Heart right ventricle (tissue), 16 donors: ENCODE results near the gene AURKA. TPM values are rescaled to one million over a fixed set of nuclear protein-coding genes. Genes with fewer than 3 reads are reported as not detected.
"Not testable (repeated sequence)": the region's sequence is repeated elsewhere in the genome, so short reads cannot be mapped to it uniquely, and the experiment has no call there.

Experiments used
- ATAC-seq, 8 donors: fragments of 200-7000 bp; cut with Tn5 transposase; one replicate each; pipeline ENCODE4 v1.9.1; 2020; ENCODE audit warnings: mild to moderate bottlenecking in 8 of 8, moderate library complexity in 8 of 8, moderate number of reproducible peaks in 1 of 8
- DNase-seq, 2 donors: peaks; one replicate each; pipeline ENCODE4 v3.0.0-alpha.2; 2020
- H3K27ac ChIP-seq, 10 donors: fragments of 200-600 bp; sonication (generic) in 2 of 10; one replicate each; pipeline versions ENCODE4 v1.5.0 to v1.8.0; 2020 to 2022; ENCODE audit warnings: mild to moderate bottlenecking in 3 of 10
- H3K27me3 ChIP-seq, 7 donors: fragments of 200-600 bp; one replicate each; pipeline ENCODE4 v1.8.0; 2021 to 2022; ENCODE audit warnings: mild to moderate bottlenecking in 2 of 7
- H3K36me3 ChIP-seq, 9 donors: fragments of 200-600 bp; sonication (generic) in 1 of 9; one replicate each; pipeline versions ENCODE4 v1.5.0 to v1.8.0; 2020 to 2022; ENCODE audit warnings: mild to moderate bottlenecking in 2 of 9
- H3K4me1 ChIP-seq, 9 donors: fragments of 200-600 bp; sonication (generic) in 1 of 9; one replicate each; pipeline versions ENCODE4 v1.5.0 to v1.8.0; 2020 to 2022; ENCODE audit warnings: mild to moderate bottlenecking in 4 of 9
- H3K4me3 ChIP-seq, 10 donors: fragments of 200-600 bp; sonication (generic) in 2 of 10; one replicate each; pipeline versions ENCODE4 v1.5.0 to v1.8.0; 2020 to 2022; ENCODE audit warnings: mild to moderate bottlenecking in 7 of 10, moderate library complexity in 2 of 10
- H3K9me3 ChIP-seq, 11 donors: fragments of 200-600 bp in 10 of 11; sonication (generic) in 2 of 11; one replicate each; pipeline versions ENCODE4 v1.5.0 to v1.8.0; 2013 to 2022; ENCODE audit warnings: mild to moderate bottlenecking in 2 of 11, control low read depth in 1 of 11, moderate library complexity in 1 of 11
- CTCF ChIP-seq, 9 donors: fragments of 200-600 bp; sonication (generic) in 2 of 9; IDR thresholded peaks; one replicate each; pipeline versions ENCODE4 v1.5.0 to v1.8.0; 2021 to 2022; ENCODE audit warnings: antibody characterized with exemption in 9 of 9, mild to moderate bottlenecking in 5 of 9, moderate library complexity in 1 of 9
- WGBS, 2 donors: extraction: QIAGEN DNeasy Blood & Tissue Kit; methylation state at CpG; one replicate each; pipeline ENCODE4 v1.1.7; 2013; ENCODE audit warnings: inconsistent platforms in 1 of 2; 5-methylcytosine and 5-hydroxymethylcytosine counted together
- intact Hi-C, 10 donors: fragments of 100-400 bp; cut with DNase I; formaldehyde crosslinking; loops; one replicate each; pipeline versions ENCODE4 v1.11.1 to v1.14.2; 2022
- polyA plus RNA-seq, 2 donors: library from polyadenylated mRNA; stranded (reverse); fragments of 200-250 nt; gene quantifications; one replicate each; pipeline ENCODE4 v1.2.3, GENCODE V29; 2013
- total RNA-seq, 10 donors: library from RNA; stranded (reverse); fragmentation: NEBNext Ultra II Directional in 3 of 10; extraction: Animal tissue kit (Norgen Biotek cat#: 25700) in 3 of 10; gene quantifications; one replicate each; pipeline versions ENCODE4 v1.2.1 to v1.2.4, GENCODE V29; 2021 to 2023
- donor health status: Arrhythmogenic right ventricular cardiomyopathy.
- donor health status: ischemic (EF 13 %, LVEDD 7.1; RV severe dilation, severe dysfunction).
- donor health status: healthy with polysubstance abuse.
- donor health status: DM: no; HTN: yes; CAD: no.
- donor health status: DM: no; HTN: no; CAD: no.
- donor health status: ischemic (EF 25% LVEDD 6.9; RV normal size, moderate dysfunction).
- donor health status: ischemic (EF 25% LVEDD 5.7; RV mildly dilated, moderate dysfunction).
- donor health status: healthy.
- donor health status: DM: yes; HTN: yes; CAD: no.
- donor health status: Ischemic cardiomyopathy.
- donor health status: ischemic (EF 35%, LVEDD 5.7; RV mildly dilated, moderate dysfunction).
- donor health status: nonischemic (EF 11% LVEDD 7.7; RV severe dilation, severe dysfunction).
- donor health status: DM: yes; HTN: yes; CAD: no.
- donor health status: PGD.
- donor health status: ischemic (EF 29% LVEDD 5.4; RV normal size, mild dysfunction).
- donor health status: nonischemic (EF 23%, LVEDD 6.1; RV moderate dilation, normal function).

AURKA gene
- total and polyA plus RNA-seq, 12 donors = 2.4 to 12.2 (median 7.5) TPM

DNA sequence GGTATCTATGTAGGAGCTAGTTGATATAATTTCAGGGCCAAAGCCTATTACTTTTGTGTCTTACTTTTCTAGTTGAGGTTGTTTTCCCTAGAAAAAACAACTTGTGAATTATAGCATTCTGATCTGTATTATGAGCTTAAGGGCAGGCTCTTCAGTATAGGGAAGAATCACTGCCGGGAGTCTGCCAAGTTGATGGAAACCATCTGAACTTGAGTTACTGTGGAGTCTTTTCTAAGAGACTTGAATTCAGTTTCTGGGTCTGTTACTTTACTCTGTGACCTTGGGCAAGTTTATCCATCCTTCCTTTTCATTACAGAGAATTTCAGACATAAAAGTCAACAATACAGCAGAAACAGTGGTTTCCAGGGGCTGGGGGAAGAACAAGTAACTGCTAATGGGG, 17.9 kb upstream of the AURKA start:
- WGBS, 2 donors = 40 to 76% methylated on average over 1 of the region's 1 CpG
- intact Hi-C loops = loop anchor here in 4 of 10 donors (5.0 to 10.0 kb wide), 3 partner anchors 55 to 165 kb away; partner anchors contain the start of gene RTF2 (in 3 of the 4)
- Histone ChIP-seq H3K9me3 (no peaks in the 10 kb centered on the region), H3K4me3 (no peak overlapping the region), H3K27ac (peak overlapping the region in 6 of 10 donors; percentile 2 to 75 (median 56)), H3K4me1 (peaks cover 3 to 61% (median 49%) of the 10 kb centered on the region in 9 donors), H3K36me3 (peaks cover 0 to 43% (median 7%) of the 10 kb centered on the region in 9 donors), H3K27me3 (no peaks in the 10 kb centered on the region)
- TF ChIP-seq CTCF (IDR thresholded peaks at IDR 0.05) = no peak
- no peak for ATAC-seq
- no peak for DNase-seq

DNA sequence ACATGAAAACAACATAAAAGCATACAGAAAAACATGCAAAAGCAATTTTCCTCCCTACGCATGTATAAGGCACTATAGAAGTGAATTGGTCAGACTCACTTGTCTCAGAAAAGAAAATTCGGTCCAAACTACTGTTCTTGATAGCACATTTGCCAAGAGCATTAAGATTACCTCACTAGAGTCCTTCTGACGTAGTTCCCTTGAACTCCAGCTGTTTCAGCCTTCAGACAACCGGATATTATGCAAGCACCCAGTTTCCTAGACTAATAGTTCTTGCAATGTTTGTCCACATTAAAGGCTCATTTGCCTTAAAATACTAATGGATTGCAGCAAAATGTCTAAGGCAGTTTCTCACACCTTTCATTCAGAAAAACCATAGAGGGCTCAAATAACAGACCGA, 17.5 kb upstream of the AURKA start:
- Histone ChIP-seq H3K4me3 (no peak overlapping the region), H3K9me3 (no peaks in the 10 kb centered on the region), H3K27me3 (no peaks in the 10 kb centered on the region), H3K4me1 (peaks cover 3 to 61% (median 45%) of the 10 kb centered on the region in 9 donors), H3K27ac (peak overlapping the region in 7 of 10 donors; percentile 2 to 75 (median 53)), H3K36me3 (peaks cover 0 to 47% (median 10%) of the 10 kb centered on the region in 9 donors)
- WGBS, 2 donors = 62 to 74% methylated on average over 5 of the region's 5 CpGs
- intact Hi-C loops = loop anchor here in 2 of 10 donors (5.0 to 10.0 kb wide), 2 partner anchors 58 to 165 kb away; partner anchors contain the start of gene RTF2 (in 1 of the 2)
- no peak for TF ChIP-seq CTCF (IDR thresholded peaks at IDR 0.05)
- no peak for DNase-seq
- ATAC-seq = peak in 5 of 8 donors; percentile 38 to 78 (median 52)

DNA sequence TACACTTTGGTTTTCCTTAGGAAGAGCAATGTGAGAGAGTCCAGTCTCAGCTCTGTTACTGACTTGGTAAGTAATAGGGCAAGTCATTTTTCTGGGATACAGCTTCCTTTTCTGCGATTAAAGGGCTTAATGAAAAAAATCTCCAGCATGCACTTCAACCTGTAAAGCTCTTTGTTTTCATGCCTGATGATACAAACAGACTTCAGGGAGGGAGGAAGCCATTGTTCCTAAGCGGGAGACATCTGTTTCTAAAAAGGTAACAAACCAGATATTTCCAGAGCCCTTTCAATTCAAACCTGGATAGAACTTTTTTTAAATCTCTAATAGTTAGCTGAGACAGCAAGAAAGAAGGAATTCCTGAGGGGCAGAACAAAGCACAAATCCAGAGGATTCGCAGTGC, 14.9 kb upstream of the AURKA start:
- H3K9me3 ChIP-seq = no peaks in the 10 kb centered on the region
- no peaks in the 10 kb centered on the region for H3K27me3 ChIP-seq
- H3K36me3 ChIP-seq = peaks cover 0 to 74% (median 33%) of the 10 kb centered on the region in 9 donors
- no peak overlapping the region for H3K4me3 ChIP-seq
- WGBS, 2 donors = 73 to 80% methylated on average over 3 of the region's 3 CpGs
- peaks cover 3 to 51% (median 34%) of the 10 kb centered on the region in 9 donors for H3K4me1 ChIP-seq
- ATAC-seq (peak in 6 of 8 donors; percentile 19 to 74 (median 51)), DNase-seq (no peak)
- intact Hi-C loops = loop anchor here in 2 of 10 donors (5.0 to 10.0 kb wide), 2 partner anchors 60 to 168 kb away; partner anchors contain the start of gene RTF2 (in 1 of the 2)
- TF ChIP-seq CTCF (IDR thresholded peaks at IDR 0.05) = no peak
- H3K27ac ChIP-seq = peak overlapping the region; percentile 9 to 75 (median 64)

GRCh38 chr20:56405356-56405755, 13.3 kb upstream of the AURKA start:
- not testable (repeated sequence) for DNase-seq, H3K27ac ChIP-seq, ATAC-seq, H3K9me3 ChIP-seq, H3K4me3 ChIP-seq, H3K27me3 ChIP-seq
- 95 to 96% methylated on average over 12 of the region's 12 CpGs for WGBS, 2 donors
- H3K36me3 ChIP-seq = peaks cover 0 to 89% (median 33%) of the 10 kb centered on the region in 9 donors
- peaks cover 3 to 37% (median 22%) of the 10 kb centered on the region in 9 donors for H3K4me1 ChIP-seq
- intact Hi-C loops = loop anchor here in 2 of 10 donors (5.0 to 10.0 kb wide), 2 partner anchors 62 to 169 kb away; partner anchors contain the start of gene RTF2 (in 1 of the 2)

- intact Hi-C loops = loop anchor here in 1 of 10 donors (10.0 kb wide), 1 partner anchor 171 kb away; no protein-coding TSS in a partner anchor
- H3K4me1 ChIP-seq = peaks cover 0 to 28% (median 6%) of the 10 kb centered on the region in 9 donors
- DNase-seq (no peak), ATAC-seq (no peak)
- peaks cover 0 to 99% (median 44%) of the 10 kb centered on the region in 9 donors for H3K36me3 ChIP-seq
- no peak overlapping the region for H3K4me3 ChIP-seq
- TF ChIP-seq CTCF (IDR thresholded peaks at IDR 0.05) = no peak
- H3K27me3 ChIP-seq = no peaks in the 10 kb centered on the region
- H3K9me3 ChIP-seq = no peaks in the 10 kb centered on the region
- WGBS, 2 donors = 91 to 93% methylated on average over 26 of the region's 26 CpGs
- H3K27ac ChIP-seq = no peak overlapping the region
Observed at GRCh38 chr20:56403465-56403864, 11.4 kb upstream of the AURKA start.
